ENCODE results near the gene WDR87. TPM values are rescaled to one million over a fixed set of nuclear protein-coding genes. Genes with fewer than 3 reads are reported as not detected.

WDR87 gene
- total and polyA plus RNA-seq, 2 of the 8 experiments (the other 6 are each of a cell fraction or from before 2014, with no cell fraction given): not detected

DNA sequence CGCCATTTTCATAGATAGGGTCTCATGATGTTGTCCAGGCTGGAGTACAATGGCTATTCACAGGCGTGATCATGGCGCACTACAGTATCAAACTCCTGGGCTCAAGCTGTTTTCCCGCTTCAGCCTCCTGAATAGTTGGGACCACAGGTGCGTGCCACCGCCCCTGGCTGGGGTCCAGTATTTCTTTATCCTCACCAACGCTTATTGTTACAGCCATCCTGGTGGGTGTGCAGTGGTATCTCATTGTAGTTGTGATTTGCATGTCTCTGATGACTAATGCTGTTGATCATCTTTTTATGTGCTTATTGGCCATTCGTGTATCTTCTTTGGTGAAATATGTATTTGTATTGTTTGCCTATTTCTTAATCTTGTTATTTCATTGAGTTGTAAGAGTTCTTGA, 49.6 kb upstream of the WDR87 start:
- Histone ChIP-seq H3K36me3 (ENCODE audit: control insufficient read depth in 2 of 4, insufficient read depth in 4 of 4, low read length in 3 of 4) (peaks cover 0 to 2% (median 0%) of the 10 kb centered on the region in 4 experiments; a peak in 1 of 8 replicates), H3K27me3 (replicated peaks in 1 of 4; ENCODE audit: control insufficient read depth in 3 of 4, extremely low read depth in 1 of 4, insufficient read depth in 3 of 4, low read length in 3 of 4) (no peaks in the 10 kb centered on the region), H2BK5ac (ENCODE audit: low read depth, low read length) (no peak overlapping the region), H3K9ac (replicated peaks in 1 of 4; ENCODE audit: extremely low read depth in 1 of 4, low read depth in 3 of 4, low read length in 3 of 4) (no peak overlapping the region), H3K27ac (ENCODE audit: low read depth, low read length) (no peak overlapping the region), H3K23ac (ENCODE audit: insufficient read length) (no peak overlapping the region), H3K18ac (ENCODE audit: extremely low read depth, low read length) (no peak overlapping the region), H3K4me3 (ENCODE audit: extremely low read depth in 1 of 4, insufficient read depth in 2 of 4, low read depth in 3 of 4, low read length in 4 of 4) (no peak overlapping the region), H2AFZ (ENCODE audit: low read length) (no peak overlapping the region), H3K79me2 (ENCODE audit: control insufficient read depth in 1 of 2, insufficient read depth in 2 of 2, low read length in 2 of 2) (peaks cover 5 to 79% of the 10 kb centered on the region in 2 experiments), H3K4me2 (ENCODE audit: insufficient read depth in 1 of 2, low read depth in 2 of 2, low read length in 2 of 2) (no peak overlapping the region), H3K79me1 (ENCODE audit: low read depth, low read length) (no peaks in the 10 kb centered on the region), H2AK5ac (ENCODE audit: low read depth, low read length) (no peak overlapping the region), H2BK12ac (ENCODE audit: low read depth, low read length) (no peak overlapping the region), H4K91ac (replicated peaks; ENCODE audit: insufficient read length, low read length) (no peak overlapping the region), H3K23me2 (ENCODE audit: low read depth, low read length) (no peaks in the 10 kb centered on the region), H4K20me1 (replicated peaks in 1 of 2; ENCODE audit: control insufficient read depth in 1 of 2, insufficient read depth in 2 of 2, low read length in 2 of 2) (peaks cover 0 to 4% of the 10 kb centered on the region in 2 experiments), H3K9me3 (ENCODE audit: insufficient read depth in 2 of 2, low read depth in 1 of 2, low read length in 1 of 2) (0 out of 4 replicates have a peak, but pooled peaks cover 0 to 3% of the 10 kb centered on the region in 2 experiments), H2BK20ac (ENCODE audit: low read length) (no peak overlapping the region), H2BK15ac (ENCODE audit: low read length) (no peak overlapping the region), H3K56ac (replicated peaks; ENCODE audit: insufficient read length, low read depth, low read length) (no peak overlapping the region), H3K4me1 (replicated peaks in 1 of 4; ENCODE audit: control insufficient read depth in 3 of 4, insufficient read depth in 4 of 4, low read length in 3 of 4) (peaks cover 3 to 12% (median 7%) of the 10 kb centered on the region in 4 experiments; a peak in 6 of 7 replicates), H3K4ac (replicated peaks; ENCODE audit: insufficient read length, low read depth, low read length) (no peak overlapping the region), H4K5ac (ENCODE audit: insufficient read length, low read depth, low read length) (no peak overlapping the region), H2BK120ac (replicated peaks; ENCODE audit: low read depth, low read length) (no peak overlapping the region), H3K14ac (ENCODE audit: insufficient read length) (no peak overlapping the region), H4K8ac (ENCODE audit: extremely low read depth, insufficient read depth, low read length) (no peak overlapping the region)
- 85% methylated on average over 8 of the region's 8 CpGs; no CpG with 5 or more reads in 1 of the 2 experiments for WGBS, 2 experiments (ENCODE audit: extremely low coverage in 1 of 2, insufficient coverage in 1 of 2, insufficient read length in 1 of 2, insufficient replicate concordance in 2 of 2, low coverage in 1 of 2, low lambda C conversion rate in 2 of 2, missing lambda C conversion rate in 1 of 2)
- TF ChIP-seq TBP (IDR thresholded peaks at IDR 0.05; ENCODE audit: low read depth, low read length): no peak
- no peak for TF ChIP-seq PHF8 (conservative IDR thresholded peaks at IDR 0.05; ENCODE audit: low read depth, low read length)
- no peak for TF ChIP-seq SIRT6 (IDR thresholded peaks at IDR 0.05; ENCODE audit: low read length)
- TF ChIP-seq CEBPB (IDR thresholded peaks at IDR 0.05; ENCODE audit: low read depth, low read length): no peak
- TF ChIP-seq SP2 (IDR thresholded peaks at IDR 0.05; ENCODE audit: low read length): no peak
- TF ChIP-seq SIN3A (conservative IDR thresholded peaks at IDR 0.05 in 1 of 2, IDR thresholded peaks at IDR 0.05 in 1 of 2; ENCODE audit: low read depth in 1 of 2, low read length in 2 of 2): no peak
- TF ChIP-seq POU5F1 (IDR thresholded peaks at IDR 0.05; ENCODE audit: low read depth, low read length): no peak
- no peak for DNase-seq (ENCODE audit: low read depth in 1 of 2, low spot score in 2 of 2)
- ChIA-PET POLR2A (ENCODE audit: partially characterized antibody) (no interaction called here), CTCF (ENCODE audit: partially characterized antibody) (interaction anchor here (0.9 to 1.0 kb wide), 2 partner anchors 25 to 31 kb away, joined by 3 read pairs; no protein-coding TSS in a partner anchor)
- FAIRE-seq: no peak

All from H1 (cell line).